CD4-positive, alpha-beta memory T cell (primary cell): Measurements from ENCODE around the gene SUMF1. TPM values are rescaled to one million over a fixed set of nuclear protein-coding genes. Genes with fewer than 3 reads are reported as not detected.

Source experiments
- CTCF ChIA-PET: fragments of 350-600 bp; sonication (Branson Sonifier 250); formaldehyde crosslinking; loops from one replicate; lab custom pipeline; 2021; ENCODE audit warnings: inconsistent platforms; ENCODE audit not compliant: partially characterized antibody; lab: Charles Lee
- POLR2A ChIA-PET: fragments of 350-600 bp; sonication (Branson Sonifier 250); formaldehyde crosslinking; loops from one replicate; lab custom pipeline; 2021; ENCODE audit not compliant: partially characterized antibody; lab: Charles Lee
- DNase-seq, 5 donors: peaks; one replicate each; pipeline versions ENCODE4 v3.0.0 to v3.0.0-alpha.2; 2020 to 2022; ENCODE audit warnings: mixed read lengths in 1 of 5
- H3K27ac ChIP-seq: one replicate; pipeline ENCODE4 v1.7.0; 2013; ENCODE audit warnings: low read depth, low read length
- H3K27me3 ChIP-seq: 2 replicates; pipeline ENCODE4 v1.7.0; 2013; ENCODE audit warnings: mild to moderate bottlenecking, low read length, moderate library complexity; ENCODE audit not compliant: insufficient read depth
- H3K36me3 ChIP-seq: 2 replicates; pipeline ENCODE4 v1.7.0; 2013; ENCODE audit warnings: mild to moderate bottlenecking, low read length, moderate library complexity; ENCODE audit not compliant: insufficient read depth
- H3K4me1 ChIP-seq: 2 replicates; pipeline ENCODE4 v1.7.0; 2013; ENCODE audit warnings: mild to moderate bottlenecking, low read length, moderate library complexity; ENCODE audit not compliant: insufficient read depth
- H3K4me3 ChIP-seq, 2 donors: one replicate each; pipeline ENCODE4 v1.7.0; 2013; ENCODE audit warnings: low read length in 2 of 2, mild to moderate bottlenecking in 1 of 2
- H3K9me3 ChIP-seq, 2 donors: one replicate each; pipeline ENCODE4 v1.7.0; 2013; ENCODE audit warnings: low read length in 2 of 2, control low read depth in 1 of 2; ENCODE audit not compliant: control insufficient read depth in 1 of 2
- H3K27ac Mint-ChIP-seq, 7 donors: one replicate each; pipeline ENCODE4 v1.8.0; 2020 to 2021; ENCODE audit warnings: mixed read lengths in 7 of 7, mild to moderate bottlenecking in 6 of 7, inconsistent platforms in 3 of 7, moderate library complexity in 3 of 7
- H3K27me3 Mint-ChIP-seq, 2 donors: one replicate each; pipeline ENCODE4 v1.8.0; 2020 to 2021; ENCODE audit warnings: mixed read lengths in 2 of 2
- H3K36me3 Mint-ChIP-seq, 2 donors: one replicate each; pipeline ENCODE4 v1.8.0; 2020 to 2021; ENCODE audit warnings: mixed read lengths in 2 of 2, inconsistent platforms in 1 of 2, mild to moderate bottlenecking in 1 of 2
- H3K4me1 Mint-ChIP-seq, 4 donors: one replicate each; pipeline ENCODE4 v1.8.0; 2020 to 2021; ENCODE audit warnings: mixed read lengths in 4 of 4, mild to moderate bottlenecking in 1 of 4
- H3K4me3 Mint-ChIP-seq, 8 donors: one replicate each; pipeline ENCODE4 v1.8.0; 2020 to 2021; ENCODE audit warnings: mixed read lengths in 8 of 8, mild to moderate bottlenecking in 7 of 8, moderate library complexity in 6 of 8, inconsistent platforms in 3 of 8
- H3K9me3 Mint-ChIP-seq, 8 donors: one replicate each; pipeline ENCODE4 v1.8.0; 2020 to 2021; ENCODE audit warnings: mixed read lengths in 8 of 8, mild to moderate bottlenecking in 5 of 8, inconsistent platforms in 3 of 8, moderate library complexity in 1 of 8
- intact Hi-C: fragments of 100-400 bp; cut with micrococcal nuclease; formaldehyde crosslinking; loops from one replicate; pipeline ENCODE4 v1.15.1; 2023
- polyA plus RNA-seq, 2 donors: library from polyadenylated mRNA; unstranded; fragments of 300-500 nt; fragmentation: Illumina TruSeq; gene quantifications; one replicate each; pipeline ENCODE4 v1.2.3, GENCODE V29; 2021
- total RNA-seq, 2 experiments: library from RNA; stranded (reverse); gene quantifications; one replicate each; pipeline ENCODE4 v1.2.3, GENCODE V29; 2021

SUMF1 gene
- total and polyA plus RNA-seq, 4 experiments from 2014 or later = 13.9 to 38.3 (median 22.3) TPM

DNA sequence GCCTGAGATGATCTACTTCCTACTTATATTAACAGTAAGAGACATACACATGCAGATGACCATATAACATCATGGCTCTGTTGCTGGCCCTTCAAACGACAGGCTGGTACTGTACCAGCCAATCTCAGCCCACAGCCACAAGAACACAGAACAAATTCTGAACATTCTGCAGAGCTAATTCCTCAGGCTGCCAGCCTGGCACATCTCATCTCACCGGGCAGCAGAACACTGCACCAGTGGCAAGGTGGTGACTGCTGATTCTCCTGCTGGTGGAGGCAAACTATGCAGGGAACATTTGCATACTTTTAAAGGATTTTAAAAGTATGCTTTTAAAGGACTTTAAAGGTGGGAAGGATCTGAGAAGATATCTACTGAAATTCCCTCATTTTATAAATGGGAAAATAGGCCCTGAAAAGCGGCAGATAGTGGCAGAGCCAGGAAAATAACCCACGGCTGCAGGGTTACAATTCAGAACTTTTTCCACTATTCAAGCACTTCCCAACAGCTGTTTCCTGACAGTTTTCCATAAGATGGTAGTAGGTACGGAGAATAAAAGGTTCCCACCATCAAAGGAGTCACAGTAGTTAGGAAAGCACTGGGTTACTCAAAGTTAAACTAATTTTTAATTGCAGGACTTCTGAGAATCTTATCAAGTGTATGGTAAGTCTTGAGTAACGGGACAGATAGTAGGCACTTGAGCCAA, 37.3 kb downstream of the SUMF1 start:
- Mint-ChIP-seq H3K27ac (no peak overlapping the region), H3K27me3 (no peaks in the 10 kb centered on the region)
- DNase-seq = no peak

DNA sequence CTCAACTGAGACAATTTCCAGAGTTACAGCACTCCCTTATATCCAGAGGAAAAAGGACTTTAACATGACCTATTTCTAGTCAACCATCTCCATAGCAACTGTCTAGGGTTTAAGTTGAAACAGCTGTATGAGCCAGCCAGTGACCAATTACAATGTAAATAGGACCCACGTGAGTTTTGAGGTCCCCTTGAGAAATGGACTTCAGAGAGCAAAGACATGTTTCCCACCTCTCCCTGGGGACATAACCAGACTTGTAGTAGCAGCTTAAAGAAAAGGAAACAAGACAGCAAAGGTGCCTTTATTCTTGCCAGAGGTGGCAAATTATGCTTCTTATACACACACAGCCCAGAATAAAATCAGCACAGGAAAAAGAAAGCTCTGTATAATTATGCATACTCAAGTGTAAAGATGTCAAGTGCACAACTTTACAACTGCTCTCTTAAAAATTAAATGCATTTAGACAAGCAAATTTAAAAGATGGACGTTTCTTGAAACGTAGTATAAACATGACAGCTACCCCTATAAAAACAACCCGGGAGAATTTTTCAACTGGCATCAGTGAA, 40.2 kb downstream of the SUMF1 start:
- Mint-ChIP-seq H3K4me1 (peaks cover 0 to 18% (median 11%) of the 10 kb centered on the region in 4 donors), H3K27me3 (no peaks in the 10 kb centered on the region), H3K4me3 (no peak overlapping the region), H3K27ac (peak overlapping the region in 1 of 7 donors; percentile 61), H3K9me3 (no peaks in the 10 kb centered on the region), H3K36me3 (peaks cover 6 to 16% of the 10 kb centered on the region in 2 donors)
- no peaks in the 10 kb centered on the region for H3K9me3 ChIP-seq
- H3K36me3 ChIP-seq = no peaks in the 10 kb centered on the region
- no peak for DNase-seq
- ChIA-PET POLR2A (no interaction called here), CTCF (no interaction called here)
- no peaks in the 10 kb centered on the region for H3K4me1 ChIP-seq
- no peak overlapping the region for H3K4me3 ChIP-seq
- intact Hi-C loops = no loop called here
- H3K27ac ChIP-seq = no peak overlapping the region
- H3K27me3 ChIP-seq = no peaks in the 10 kb centered on the region

More for the DNA sequence above, 37.3 kb downstream of the SUMF1 start:
- Mint-ChIP-seq H3K4me1 (peaks cover 0 to 14% (median 11%) of the 10 kb centered on the region in 4 donors), H3K9me3 (no peaks in the 10 kb centered on the region), H3K4me3 (no peak overlapping the region), H3K36me3 (peaks cover 29 to 42% of the 10 kb centered on the region in 2 donors)
- ChIA-PET POLR2A (no interaction called here), CTCF (no interaction called here)
- H3K27me3 ChIP-seq = no peaks in the 10 kb centered on the region
- no peaks in the 10 kb centered on the region for H3K36me3 ChIP-seq
- intact Hi-C loops = no loop called here
- H3K9me3 ChIP-seq = no peaks in the 10 kb centered on the region
- no peaks in the 10 kb centered on the region for H3K4me1 ChIP-seq
- no peak overlapping the region for H3K27ac ChIP-seq
- no peak overlapping the region for H3K4me3 ChIP-seq

DNA sequence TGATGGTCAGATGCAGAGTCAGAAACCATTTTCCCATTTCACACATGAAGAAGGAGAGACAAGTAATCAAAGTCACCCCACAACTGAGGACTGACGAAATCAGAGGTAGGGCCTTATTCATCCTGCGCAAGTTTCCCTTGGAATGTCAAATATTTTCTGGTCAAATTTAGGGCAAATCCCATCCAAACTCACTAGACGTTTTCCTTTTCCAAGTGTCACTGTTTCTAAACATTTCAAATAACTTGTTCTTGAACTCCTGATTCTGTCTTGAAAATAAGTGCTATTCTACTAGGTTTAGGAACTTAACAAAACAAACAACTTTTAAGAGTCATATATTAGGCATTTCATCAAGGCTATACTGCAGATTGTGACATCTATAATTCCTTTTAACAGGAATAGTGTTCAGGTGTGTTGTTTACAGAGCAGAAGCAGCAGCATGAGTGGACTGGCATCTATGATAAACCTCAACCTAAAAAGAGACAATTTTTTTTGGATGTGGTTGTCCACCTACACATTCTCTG, 40.7 kb downstream of the SUMF1 start:
- H3K36me3 ChIP-seq = no peaks in the 10 kb centered on the region
- H3K4me3 Mint-ChIP-seq = no peak overlapping the region
- H3K4me3 ChIP-seq = no peak overlapping the region
- H3K9me3 ChIP-seq = no peaks in the 10 kb centered on the region
- H3K4me1 ChIP-seq = no peaks in the 10 kb centered on the region
- H3K36me3 Mint-ChIP-seq = peaks cover 3 to 11% of the 10 kb centered on the region in 2 donors
- POLR2A ChIA-PET = no interaction called here
- H3K27me3 Mint-ChIP-seq = no peaks in the 10 kb centered on the region
- CTCF ChIA-PET = no interaction called here
- H3K27ac Mint-ChIP-seq = peak overlapping the region in 1 of 7 donors; percentile 2
- H3K27ac ChIP-seq = no peak overlapping the region
- intact Hi-C loops = no loop called here
- no peaks in the 10 kb centered on the region for H3K9me3 Mint-ChIP-seq
- peaks cover 0 to 18% (median 11%) of the 10 kb centered on the region in 4 donors for H3K4me1 Mint-ChIP-seq
- DNase-seq = no peak
- no peaks in the 10 kb centered on the region for H3K27me3 ChIP-seq

DNA sequence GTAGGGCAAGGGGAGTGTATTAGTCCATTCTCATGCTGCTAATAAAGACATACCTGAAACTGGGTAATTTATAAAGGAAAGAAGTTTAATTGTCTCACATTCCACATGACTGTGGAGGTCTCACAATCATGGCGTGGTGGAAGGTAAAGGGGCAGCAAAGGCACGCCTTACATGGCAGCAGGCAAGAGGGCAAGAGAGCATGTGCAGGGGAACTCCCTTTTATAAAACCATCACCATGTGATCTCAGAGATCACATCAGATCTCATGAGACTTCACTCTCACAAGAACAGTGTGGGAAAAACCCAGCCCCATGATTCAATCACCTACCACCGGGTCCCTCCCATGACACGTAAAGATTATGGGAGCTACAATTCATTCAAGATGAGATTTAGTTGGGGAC, 41.4 kb downstream of the SUMF1 start:
- H3K27ac ChIP-seq = no peak overlapping the region
- no peak overlapping the region for H3K4me3 ChIP-seq
- H3K27ac Mint-ChIP-seq = peak overlapping the region in 2 of 7 donors; percentile 27 to 81
- no peaks in the 10 kb centered on the region for H3K36me3 ChIP-seq
- no peak for DNase-seq
- ChIA-PET POLR2A (no interaction called here), CTCF (no interaction called here)
- H3K4me1 Mint-ChIP-seq = peaks cover 0 to 18% (median 11%) of the 10 kb centered on the region in 4 donors
- no peaks in the 10 kb centered on the region for H3K9me3 Mint-ChIP-seq
- no peaks in the 10 kb centered on the region for H3K4me1 ChIP-seq
- no peaks in the 10 kb centered on the region for H3K9me3 ChIP-seq
- no peaks in the 10 kb centered on the region for H3K27me3 Mint-ChIP-seq
- intact Hi-C loops = no loop called here
- H3K27me3 ChIP-seq = no peaks in the 10 kb centered on the region
- no peak overlapping the region for H3K4me3 Mint-ChIP-seq
- peaks cover 3 to 5% of the 10 kb centered on the region in 2 donors for H3K36me3 Mint-ChIP-seq

DNA sequence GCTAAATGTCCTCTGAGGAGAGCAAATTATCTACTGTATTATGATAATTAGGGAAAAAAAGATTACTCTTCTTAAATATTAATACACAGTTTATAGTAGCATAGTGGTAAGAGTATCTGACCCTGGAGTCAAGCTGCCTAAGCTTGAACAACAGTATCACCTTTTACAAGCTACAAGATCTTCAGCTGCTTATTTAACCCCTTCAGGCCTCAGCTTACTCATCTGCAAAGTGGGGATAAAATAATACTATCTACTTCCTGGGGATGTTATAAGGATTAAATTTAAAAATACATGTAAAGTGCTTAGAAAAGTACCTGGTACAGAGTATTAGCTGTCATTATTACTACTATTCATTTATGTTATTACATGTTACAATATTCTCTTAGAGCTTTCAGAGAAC, 42.0 kb downstream of the SUMF1 start:
- no peaks in the 10 kb centered on the region for H3K27me3 Mint-ChIP-seq
- H3K36me3 ChIP-seq = no peaks in the 10 kb centered on the region
- H3K4me1 Mint-ChIP-seq = peaks cover 0 to 18% (median 11%) of the 10 kb centered on the region in 4 donors
- no peaks in the 10 kb centered on the region for H3K9me3 Mint-ChIP-seq
- no peaks in the 10 kb centered on the region for H3K4me1 ChIP-seq
- POLR2A ChIA-PET = no interaction called here
- no peak overlapping the region for H3K27ac ChIP-seq
- CTCF ChIA-PET = no interaction called here
- intact Hi-C loops = no loop called here
- H3K4me3 ChIP-seq = no peak overlapping the region
- no peak for DNase-seq
- no peaks in the 10 kb centered on the region for H3K27me3 ChIP-seq
- no peak overlapping the region for H3K27ac Mint-ChIP-seq
- H3K36me3 Mint-ChIP-seq = no peaks in the 10 kb centered on the region
- no peak overlapping the region for H3K4me3 Mint-ChIP-seq
- H3K9me3 ChIP-seq = no peaks in the 10 kb centered on the region

DNA sequence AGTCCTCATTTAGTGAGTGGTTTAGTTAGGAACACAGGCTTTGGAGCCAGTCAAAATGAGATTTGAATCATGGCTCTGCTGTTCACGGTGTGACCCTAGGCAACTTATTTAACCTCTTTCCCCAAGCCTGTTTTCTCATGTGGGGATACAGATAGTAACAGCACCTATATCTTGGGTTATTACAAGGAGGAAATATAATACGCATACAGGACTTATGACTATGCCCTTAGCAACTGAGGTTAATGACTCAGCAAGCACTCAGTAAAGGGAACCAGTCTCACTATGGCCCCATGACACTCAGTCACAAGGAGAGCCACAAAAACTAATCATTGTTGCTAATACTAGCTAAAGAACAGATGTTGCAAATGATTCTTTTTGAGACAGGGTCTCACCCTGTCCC, 45.9 kb downstream of the SUMF1 start:
- peaks cover 0 to 12% (median 2%) of the 10 kb centered on the region in 4 donors for H3K4me1 Mint-ChIP-seq
- H3K4me3 Mint-ChIP-seq = no peak overlapping the region
- H3K9me3 ChIP-seq = no peaks in the 10 kb centered on the region
- H3K27me3 ChIP-seq = no peaks in the 10 kb centered on the region
- H3K27me3 Mint-ChIP-seq = no peaks in the 10 kb centered on the region
- no peaks in the 10 kb centered on the region for H3K4me1 ChIP-seq
- no peak overlapping the region for H3K27ac ChIP-seq
- no peak overlapping the region for H3K27ac Mint-ChIP-seq
- no peak for DNase-seq
- no peaks in the 10 kb centered on the region for H3K9me3 Mint-ChIP-seq
- H3K4me3 ChIP-seq = no peak overlapping the region
- POLR2A ChIA-PET = no interaction called here
- H3K36me3 Mint-ChIP-seq = peaks cover 18 to 20% of the 10 kb centered on the region in 2 donors
- H3K36me3 ChIP-seq = no peaks in the 10 kb centered on the region
- intact Hi-C loops = no loop called here
- CTCF ChIA-PET = interaction anchor here (1.3 kb wide), 1 partner anchor 70 kb away, joined by 4 read pairs; no protein-coding TSS in a partner anchor

DNA sequence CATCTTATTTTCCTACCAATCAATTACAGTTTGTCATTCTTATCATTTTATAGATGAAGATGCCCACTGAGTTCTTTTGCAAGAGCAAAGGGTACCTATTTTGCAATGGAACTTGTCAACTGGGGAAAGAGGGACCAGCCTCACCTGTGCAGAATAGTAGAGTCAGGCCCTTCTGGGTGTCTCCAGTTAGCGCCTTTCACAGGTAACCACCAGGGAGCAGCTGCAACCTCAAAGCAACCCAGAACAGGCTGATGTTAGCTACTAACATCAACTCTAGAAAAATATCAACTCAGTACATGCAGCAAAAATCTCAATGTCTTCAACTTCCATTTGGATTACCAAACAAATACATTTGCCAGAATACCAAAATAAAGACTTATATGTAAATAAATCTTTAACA, 47.1 kb downstream of the SUMF1 start:
- H3K4me1 Mint-ChIP-seq = peaks cover 0 to 4% (median 0%) of the 10 kb centered on the region in 4 donors
- no peak overlapping the region for H3K27ac ChIP-seq
- H3K36me3 ChIP-seq = no peaks in the 10 kb centered on the region
- no peaks in the 10 kb centered on the region for H3K27me3 Mint-ChIP-seq
- H3K9me3 Mint-ChIP-seq = no peaks in the 10 kb centered on the region
- peaks cover 26 to 28% of the 10 kb centered on the region in 2 donors for H3K36me3 Mint-ChIP-seq
- no peaks in the 10 kb centered on the region for H3K4me1 ChIP-seq
- no peak overlapping the region for H3K4me3 ChIP-seq
- H3K27ac Mint-ChIP-seq = no peak overlapping the region
- ChIA-PET POLR2A (no interaction called here), CTCF (interaction anchor here (1.2 kb wide), 1 partner anchor 69 kb away, joined by 3 read pairs; no protein-coding TSS in a partner anchor)
- intact Hi-C loops = no loop called here
- no peaks in the 10 kb centered on the region for H3K9me3 ChIP-seq
- H3K27me3 ChIP-seq = no peaks in the 10 kb centered on the region
- H3K4me3 Mint-ChIP-seq = no peak overlapping the region
- no peak for DNase-seq
